NCI-H1048 (cell line): ENCODE measurements around the gene GTSE1.

ENCODE experiments used
- DNase-seq: peaks from one replicate; lab custom pipeline; 2025; lab: John Stamatoyannopoulos, UW

GTSE1 gene

DNA sequence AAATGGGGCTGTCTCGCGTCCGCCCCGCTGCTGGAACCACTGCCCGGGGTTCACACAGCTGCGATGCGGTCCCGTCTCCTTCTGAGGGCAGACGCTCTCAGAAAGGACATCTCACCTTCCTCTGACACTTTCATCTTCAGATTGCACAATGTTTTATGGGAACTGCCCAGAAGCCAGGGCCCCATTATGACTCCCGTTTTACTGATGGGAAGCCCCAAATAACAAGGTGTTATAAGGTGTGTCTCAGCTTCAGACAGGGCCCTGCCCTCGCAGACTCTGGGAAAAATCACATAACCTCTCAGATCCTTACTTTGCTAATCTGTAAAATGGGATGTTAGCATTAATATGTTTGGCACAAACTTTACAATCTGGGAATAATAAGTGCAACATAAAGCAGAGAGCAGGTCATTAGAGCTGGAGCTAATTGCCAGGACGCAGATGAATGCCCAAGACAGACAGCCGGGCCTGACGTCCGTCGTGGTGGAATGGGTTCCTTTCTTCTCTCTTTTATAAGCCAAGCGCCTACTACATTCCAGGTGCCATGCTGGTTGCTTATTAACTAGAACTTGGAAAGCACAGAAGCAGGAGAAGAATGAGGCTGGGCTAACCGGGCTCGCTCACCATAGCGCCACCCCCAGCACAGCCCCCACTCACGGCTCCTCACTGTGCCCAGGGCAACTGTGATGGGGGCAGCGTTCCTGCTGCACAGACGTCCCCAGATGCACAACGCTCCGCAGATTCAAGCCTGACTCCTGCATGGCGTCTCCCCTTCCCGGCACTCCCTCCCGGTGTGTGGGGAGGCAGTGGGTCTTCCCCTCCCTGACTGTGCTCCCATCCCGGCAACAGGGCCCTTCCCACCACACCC is 82.6 kb downstream of the GTSE1 start:
- no peak for DNase-seq

- no peak for DNase-seq
Observed at GRCh38 chr22:46380069-46380468, 83.4 kb downstream of the GTSE1 start.
